Measurements from ENCODE around the gene TBC1D10B.
"Not testable (repeated sequence)": the region's sequence is repeated elsewhere in the genome, so short reads cannot be mapped to it uniquely, and the experiment has no call there.

DNA sequence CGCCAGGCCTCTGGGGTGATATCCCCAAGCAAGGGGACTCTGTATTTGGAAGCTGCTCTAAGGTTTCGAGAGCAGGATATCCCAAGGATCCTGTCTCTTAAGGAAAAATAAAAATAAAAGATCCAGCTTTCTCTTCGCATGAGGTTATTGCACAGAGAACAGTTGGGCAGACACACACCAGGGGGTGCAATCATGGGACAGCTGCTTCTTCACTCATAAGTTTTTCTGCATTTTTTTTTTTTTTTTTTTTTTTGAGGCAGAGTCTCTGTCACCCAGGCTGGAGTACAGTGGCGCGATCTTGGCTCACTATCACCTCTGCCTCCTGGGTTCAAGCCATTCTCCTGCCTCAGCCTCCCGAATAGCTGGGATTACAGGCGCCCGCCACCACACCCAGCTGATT, 28.3 kb downstream of the TBC1D10B start:
- TF ChIP-seq CTCF (IDR thresholded peaks at IDR 0.05 in 4 of 5, conservative IDR thresholded peaks at IDR 0.05 in 1 of 5); POLR2A (IDR thresholded peaks at IDR 0.05): not testable (repeated sequence)
